GM12874 (cell line): ENCODE measurements around the gene ARL9.

ENCODE experiments used
- TF ChIP-seq, protein P1 (sequence below): IDR thresholded peaks from 2 replicates; pipeline ENCODE4 v1.5.1; 2011; ENCODE audit warnings: low read depth, mild to moderate bottlenecking, control low read depth, low read length, moderate library complexity; ENCODE audit not compliant: insufficient read depth

Gene ARL9, protein sequence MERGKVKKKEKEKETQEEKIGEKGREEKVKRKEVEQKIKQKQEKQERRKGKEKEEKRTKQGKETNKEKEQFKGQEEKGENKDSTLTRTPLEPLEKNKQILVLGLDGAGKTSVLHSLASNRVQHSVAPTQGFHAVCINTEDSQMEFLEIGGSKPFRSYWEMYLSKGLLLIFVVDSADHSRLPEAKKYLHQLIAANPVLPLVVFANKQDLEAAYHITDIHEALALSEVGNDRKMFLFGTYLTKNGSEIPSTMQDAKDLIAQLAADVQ

DNA sequence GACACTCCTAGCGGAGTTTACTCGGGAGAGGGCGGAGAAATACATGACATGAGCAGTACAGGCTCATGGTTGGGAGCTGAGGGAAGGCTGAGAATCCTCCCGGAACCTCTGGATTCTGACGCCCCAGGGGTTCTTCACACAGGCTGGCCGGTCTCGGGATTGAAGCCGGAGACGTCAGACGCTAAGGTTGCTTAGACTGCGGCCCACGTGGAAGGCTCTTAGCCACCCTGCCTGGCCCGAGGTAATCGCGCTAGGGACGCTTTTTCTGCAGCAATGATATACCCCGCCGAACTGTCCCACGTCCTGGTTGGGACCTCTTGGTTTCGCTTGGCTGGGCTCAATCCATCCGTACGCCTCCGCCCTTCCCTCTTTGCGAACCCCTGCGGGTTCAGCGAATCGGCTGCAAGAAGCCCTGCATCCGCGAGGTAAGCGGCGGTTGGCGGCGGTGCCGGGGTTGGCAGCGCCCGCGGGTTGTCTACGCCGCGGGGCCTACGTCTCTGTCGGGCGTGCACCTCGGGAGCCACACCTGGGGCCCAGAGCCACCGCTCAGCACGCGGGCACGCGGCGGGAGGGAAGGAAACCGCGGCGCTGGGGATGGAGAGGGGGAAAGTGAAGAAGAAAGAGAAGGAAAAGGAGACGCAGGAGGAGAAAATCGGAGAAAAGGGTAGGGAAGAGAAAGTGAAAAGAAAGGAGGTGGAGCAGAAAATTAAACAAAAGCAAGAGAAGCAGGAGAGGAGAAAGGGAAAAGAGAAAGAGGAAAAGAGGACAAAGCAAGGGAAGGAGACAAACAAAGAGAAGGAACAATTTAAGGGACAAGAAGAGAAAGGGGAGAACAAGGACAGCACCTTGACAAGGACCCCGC is at the start of gene ARL9:
TSS of gene ARL9 (plus strand) at position 523 of the 862 bp plus-strand sequence. CDS start at position 595, 72 bp downstream.
- TF ChIP-seq, protein P1, sequence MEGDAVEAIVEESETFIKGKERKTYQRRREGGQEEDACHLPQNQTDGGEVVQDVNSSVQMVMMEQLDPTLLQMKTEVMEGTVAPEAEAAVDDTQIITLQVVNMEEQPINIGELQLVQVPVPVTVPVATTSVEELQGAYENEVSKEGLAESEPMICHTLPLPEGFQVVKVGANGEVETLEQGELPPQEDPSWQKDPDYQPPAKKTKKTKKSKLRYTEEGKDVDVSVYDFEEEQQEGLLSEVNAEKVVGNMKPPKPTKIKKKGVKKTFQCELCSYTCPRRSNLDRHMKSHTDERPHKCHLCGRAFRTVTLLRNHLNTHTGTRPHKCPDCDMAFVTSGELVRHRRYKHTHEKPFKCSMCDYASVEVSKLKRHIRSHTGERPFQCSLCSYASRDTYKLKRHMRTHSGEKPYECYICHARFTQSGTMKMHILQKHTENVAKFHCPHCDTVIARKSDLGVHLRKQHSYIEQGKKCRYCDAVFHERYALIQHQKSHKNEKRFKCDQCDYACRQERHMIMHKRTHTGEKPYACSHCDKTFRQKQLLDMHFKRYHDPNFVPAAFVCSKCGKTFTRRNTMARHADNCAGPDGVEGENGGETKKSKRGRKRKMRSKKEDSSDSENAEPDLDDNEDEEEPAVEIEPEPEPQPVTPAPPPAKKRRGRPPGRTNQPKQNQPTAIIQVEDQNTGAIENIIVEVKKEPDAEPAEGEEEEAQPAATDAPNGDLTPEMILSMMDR: no peak

DNA sequence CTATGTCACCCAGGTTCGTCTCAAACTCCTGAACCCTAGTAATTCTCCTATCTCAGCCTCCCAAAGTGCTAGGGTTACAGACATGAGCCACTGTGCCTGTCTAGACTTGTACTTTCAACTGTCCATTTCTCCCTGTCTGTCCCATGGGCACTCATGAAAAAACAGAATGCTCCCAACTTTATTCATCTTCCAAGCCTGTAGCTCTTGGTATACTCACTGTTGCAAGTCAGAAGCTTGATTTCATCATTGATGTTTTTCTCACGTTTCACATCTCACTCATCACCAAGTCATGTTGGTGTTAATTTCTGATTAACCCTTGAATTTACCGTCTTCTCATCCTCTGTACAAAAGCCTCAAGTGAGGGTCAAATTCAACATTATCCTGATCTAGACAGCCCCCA is 45.5 kb upstream of the ARL9 start:
- TF ChIP-seq, protein P1: no peak

DNA sequence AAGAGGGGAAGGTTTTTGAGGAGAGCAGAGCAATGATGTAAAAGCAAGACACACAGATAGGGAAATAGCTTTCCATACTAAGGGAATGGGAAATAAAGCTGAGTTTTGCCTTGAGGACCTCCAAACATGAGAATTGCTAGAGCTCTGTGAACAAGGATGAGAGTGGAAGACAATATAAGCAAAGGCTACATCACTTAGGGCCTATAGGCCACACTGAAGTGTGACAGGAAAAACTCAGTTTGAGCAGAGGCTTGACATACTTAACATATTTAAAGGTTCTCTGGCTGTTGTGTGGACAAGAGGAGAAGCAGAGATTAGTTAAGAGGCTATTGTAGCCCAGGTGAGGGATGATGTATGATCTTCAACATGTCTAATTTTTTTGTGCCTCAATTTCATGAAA is 43.4 kb upstream of the ARL9 start:
- TF ChIP-seq, protein P1: no peak

DNA sequence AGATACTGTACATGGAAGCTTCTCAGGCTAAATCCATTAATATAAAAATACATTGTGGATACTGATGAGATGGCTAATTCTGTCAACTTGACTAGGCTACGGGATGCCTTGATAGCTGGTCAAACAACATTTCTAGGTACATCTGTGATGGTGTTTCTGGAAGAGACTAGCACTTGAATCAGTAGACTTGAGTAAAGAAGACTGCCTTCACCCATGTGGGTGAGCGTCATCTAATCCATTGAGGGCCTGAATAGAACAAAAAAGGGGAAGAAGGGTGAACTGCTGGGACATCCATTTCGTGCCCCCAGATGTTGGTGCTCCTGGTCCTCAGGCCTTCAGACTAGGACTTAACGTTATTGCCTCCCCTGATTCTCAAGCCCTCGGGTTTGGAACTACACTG is 41.9 kb upstream of the ARL9 start:
- TF ChIP-seq, protein P1: no peak

DNA sequence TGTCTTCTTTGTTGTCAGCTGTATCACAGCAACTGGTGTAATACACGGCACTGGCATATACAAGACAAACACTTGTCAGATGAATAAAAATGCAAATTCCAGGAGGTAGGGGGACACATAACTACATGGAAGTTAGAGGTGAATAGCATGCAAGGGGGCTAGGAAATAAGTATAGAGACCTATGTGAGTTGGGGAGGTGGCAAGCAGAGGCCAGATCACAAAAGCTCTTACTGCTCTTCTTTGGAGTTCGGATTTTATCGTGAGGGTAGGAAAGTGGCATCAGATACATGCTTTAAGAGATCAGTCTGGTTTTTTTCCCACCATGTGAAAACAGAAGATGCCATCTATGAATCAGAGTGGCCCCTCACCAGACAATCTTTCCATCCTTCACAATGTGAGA is 41.0 kb upstream of the ARL9 start:
- TF ChIP-seq, protein P1: no peak

DNA sequence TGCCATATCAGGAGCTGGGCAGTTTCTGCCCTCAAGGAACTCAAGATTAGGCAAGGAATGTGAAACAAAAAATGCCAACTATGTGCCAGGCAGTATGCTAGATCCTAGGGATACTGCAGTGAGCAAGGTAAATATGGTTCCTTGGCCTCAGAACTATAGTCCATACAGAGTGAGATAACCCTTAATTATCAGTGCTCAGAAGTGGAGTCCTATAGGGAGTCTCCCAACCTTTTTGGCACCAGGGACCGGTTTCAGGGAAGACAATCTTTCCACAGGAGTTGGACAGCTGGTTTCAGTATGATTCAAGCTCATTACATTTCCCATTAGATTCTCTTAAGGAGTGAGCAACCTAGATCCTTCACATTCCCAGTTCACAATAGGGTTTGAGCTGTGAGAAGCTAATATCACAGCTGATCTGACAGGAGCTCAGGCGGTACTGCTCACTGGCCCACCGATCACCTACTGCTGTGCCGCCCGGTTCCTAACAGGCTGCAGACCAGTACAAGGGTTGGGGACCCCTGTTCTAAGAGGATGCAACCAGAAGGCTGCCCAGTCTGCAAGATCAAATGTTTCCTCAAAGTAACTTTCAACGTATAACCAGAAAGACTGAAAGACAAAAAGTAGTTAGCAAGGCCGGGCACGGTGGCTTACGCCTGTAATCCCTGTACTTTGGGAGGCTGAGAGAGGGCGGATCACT is 39.8 kb upstream of the ARL9 start:
- TF ChIP-seq, protein P1: no peak

DNA sequence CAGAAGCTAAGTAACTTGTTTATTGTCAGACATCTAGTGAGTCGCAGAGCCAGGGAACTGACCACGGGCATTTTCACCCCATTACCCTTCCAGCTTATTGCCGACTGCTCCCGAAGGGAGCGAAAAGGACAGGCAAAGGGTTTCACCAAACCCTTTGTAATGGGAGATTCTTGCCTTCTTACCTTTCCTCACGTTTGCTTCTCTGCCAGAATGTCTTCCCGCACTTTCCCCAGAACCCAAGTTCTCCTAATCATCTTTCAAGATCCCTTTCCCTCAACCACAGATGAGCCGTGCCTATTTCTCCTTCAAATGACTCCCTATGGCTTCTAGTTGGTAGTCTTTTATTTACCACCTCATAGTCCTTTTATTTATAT is 38.7 kb upstream of the ARL9 start:
- TF ChIP-seq, protein P1: no peak
